RWPE1 (cell line): Measurements from ENCODE around the gene RERG.
A peak's percentile ranks its signal among the peaks of the same experiment; 100 is the strongest.

Source experiments
- CTCF ChIA-PET: fragments of 350-600 bp; sonication (Branson Sonifier 250); formaldehyde crosslinking; extraction: SDS; loops from one replicate; lab custom pipeline; 2021; lab: Yijun Ruan, JAX
- POLR2A ChIA-PET: fragments of 400-600 bp; formaldehyde crosslinking; extraction: SDS; loops from one replicate; lab custom pipeline; 2020; ENCODE audit warnings: antibody characterized with exemption; ENCODE audit not compliant: low non-redundant PET; lab: Yijun Ruan, JAX
- DNase-seq: peaks from one replicate; pipeline ENCODE4 v3.0.0; 2012; ENCODE audit warnings: low spot score
- H3K27ac ChIP-seq: fragments of 450-650 bp; 2 replicates; pipeline ENCODE4 v1.5.1; 2017
- CTCF ChIP-seq: fragments of 450-650 bp; conservative IDR thresholded peaks from 2 replicates; pipeline ENCODE4 v1.5.1; 2017; ENCODE audit warnings: low read depth, mild to moderate bottlenecking

RERG gene

GRCh38 chr12:15154103-15154502, 67.1 kb downstream of the RERG start:
- no peak overlapping the region for H3K27ac ChIP-seq
- no peak for TF ChIP-seq CTCF
- CTCF ChIA-PET: interaction anchor here (0.6 to 2.7 kb wide), 2 partner anchors 28 to 67 kb away, joined by 4 to 18 read pairs; partner anchors contain the start of gene RERG
- DNase-seq: no peak
- POLR2A ChIA-PET: no interaction called here

- ChIA-PET CTCF (interaction anchor here (0.7 to 2.7 kb wide), 2 partner anchors 67 to 69 kb away, joined by 4 to 18 read pairs; partner anchors contain the start of gene RERG), POLR2A (no interaction called here)
- DNase-seq: peak; percentile 53
- TF ChIP-seq CTCF: no peak
- H3K27ac ChIP-seq: no peak overlapping the region
Observed at GRCh38 chr12:15152868-15153267, 68.3 kb downstream of the RERG start.

GRCh38 chr12:15152456-15152855, 68.8 kb downstream of the RERG start:
- DNase-seq: no peak
- TF ChIP-seq CTCF: no peak
- CTCF ChIA-PET: interaction anchor here (0.7 to 2.7 kb wide), 2 partner anchors 68 to 69 kb away, joined by 4 to 18 read pairs; partner anchors contain the start of gene RERG
- POLR2A ChIA-PET: no interaction called here
- H3K27ac ChIP-seq: no peak overlapping the region

- ChIA-PET CTCF (interaction anchor here (0.5 to 2.7 kb wide), 3 partner anchors 26 to 70 kb away, joined by 3 to 18 read pairs (median 4); partner anchors contain the start of gene RERG), POLR2A (no interaction called here)
- DNase-seq: peak; percentile 29
- peak; percentile 37 for TF ChIP-seq CTCF
- H3K27ac ChIP-seq: no peak overlapping the region
Observed at GRCh38 chr12:15151161-15152091, 69.8 kb downstream of the RERG start.

- no peak for DNase-seq
- no peak overlapping the region for H3K27ac ChIP-seq
- TF ChIP-seq CTCF: no peak
- ChIA-PET POLR2A (no interaction called here), CTCF (no interaction called here)
Observed at GRCh38 chr12:15146585-15146984, 74.6 kb downstream of the RERG start.

- TF ChIP-seq CTCF: no peak
- ChIA-PET CTCF (no interaction called here), POLR2A (no interaction called here)
Observed at GRCh38 chr12:15143467-15143866, 77.8 kb downstream of the RERG start.

More at GRCh38 chr12:15143467-15143866, 77.8 kb downstream of the RERG start:
- H3K27ac ChIP-seq: no peak overlapping the region
- no peak for DNase-seq
